Heart left ventricle (tissue), 16 donors: ENCODE measurements around the gene GNGT1. TPM values are rescaled to one million over a fixed set of nuclear protein-coding genes. Genes with fewer than 3 reads are reported as not detected.

Experiments
- ATAC-seq, 4 donors: fragments of 200-7000 bp; cut with Tn5 transposase; one replicate each; pipeline ENCODE4 v1.9.1; 2020 to 2022; ENCODE audit warnings: moderate library complexity in 4 of 4, mild to moderate bottlenecking in 3 of 4, moderate number of reproducible peaks in 1 of 4
- DNase-seq, 5 donors: peaks; one replicate each; pipeline ENCODE4 v3.0.0-alpha.2; 2020
- H3K27ac ChIP-seq, 12 donors: fragments of 200-600 bp; sonication (generic) in 4 of 12; one replicate each; pipeline versions ENCODE4 v1.5.0 to v1.8.0; 2016 to 2022; ENCODE audit warnings: mild to moderate bottlenecking in 2 of 12
- H3K27me3 ChIP-seq, 9 donors: fragments of 200-600 bp; sonication (generic) in 2 of 9; one replicate each; pipeline versions ENCODE4 v1.5.1 to v1.8.0; 2016 to 2022; ENCODE audit warnings: mild to moderate bottlenecking in 3 of 9
- H3K36me3 ChIP-seq, 9 donors: fragments of 200-600 bp; sonication (generic) in 2 of 9; one replicate each; pipeline versions ENCODE4 v1.5.0 to v1.8.0; 2018 to 2022; ENCODE audit warnings: mild to moderate bottlenecking in 2 of 9
- H3K4me1 ChIP-seq, 12 donors: fragments of 200-600 bp; sonication (generic) in 4 of 12; one replicate each; pipeline versions ENCODE4 v1.5.0 to v1.8.0; 2016 to 2022; ENCODE audit warnings: mild to moderate bottlenecking in 3 of 12
- H3K4me3 ChIP-seq, 12 donors: fragments of 200-600 bp; sonication (generic) in 4 of 12; one replicate each; pipeline versions ENCODE4 v1.5.0 to v1.8.0; 2017 to 2022; ENCODE audit warnings: mild to moderate bottlenecking in 9 of 12, moderate library complexity in 4 of 12
- H3K9me3 ChIP-seq, 12 donors: fragments of 200-600 bp; sonication (generic) in 4 of 12; one replicate each; pipeline versions ENCODE4 v1.5.0 to v1.8.0; 2016 to 2022; ENCODE audit warnings: mild to moderate bottlenecking in 1 of 12
- POLR2A ChIP-seq, 2 donors: fragments of 450-650 bp; IDR thresholded peaks; one replicate each; pipeline ENCODE4 v1.6.1; 2017; ENCODE audit warnings: antibody characterized with exemption in 2 of 2, mild to moderate bottlenecking in 2 of 2, moderate library complexity in 2 of 2
- WGBS, 4 donors: extraction: QIAGEN DNeasy Blood & Tissue Kit in 2 of 4; methylation state at CpG; one replicate each; pipeline versions ENCODE4 v1.1.5 to v1.1.7; 2013 to 2018; 5-methylcytosine and 5-hydroxymethylcytosine counted together
- intact Hi-C, 10 donors: fragments of 100-400 bp; cut with DNase I; formaldehyde crosslinking; loops; one replicate each; pipeline versions ENCODE4 v1.11.1 to v1.14.2; 2022
- polyA plus RNA-seq, 2 donors: library from polyadenylated mRNA; stranded (reverse); fragments of 200-250 nt; gene quantifications; one replicate each; pipeline ENCODE4 v1.2.3, GENCODE V29; 2013
- total RNA-seq, 9 donors: library from RNA; depleted of rRNA in 2 of 9; stranded (reverse); fragments of >200 nt in 2 of 9; fragmentation: NEBNext Ultra II Directional in 3 of 9; extraction: Animal tissue kit (Norgen Biotek cat#: 25700) in 3 of 9; gene quantifications; one replicate each; pipeline versions ENCODE4 v1.1.0 to v1.2.4, GENCODE V29; 2016 to 2023
- TF ChIP-seq, protein P1 (sequence below), 12 donors: fragments of 200-600 bp; sonication (generic) in 4 of 12; IDR thresholded peaks; one replicate each; pipeline versions ENCODE4 v1.5.0 to v1.8.0; 2018 to 2022; ENCODE audit warnings: antibody characterized with exemption in 12 of 12, mild to moderate bottlenecking in 5 of 12
- donor health status: ischemic (EF 13 %, LVEDD 7.1; RV severe dilation, severe dysfunction).
- donor health status: healthy with polysubstance abuse.
- donor health status: DM: no; HTN: yes; CAD: no.
- donor health status: DM: no; HTN: no; CAD: no.
- donor health status: ischemic (EF 25% LVEDD 6.9; RV normal size, moderate dysfunction).
- donor health status: ischemic (EF 25% LVEDD 5.7; RV mildly dilated, moderate dysfunction).
- donor health status: healthy.
- donor health status: DM: yes; HTN: yes; CAD: no.
- donor health status: ischemic (EF 35%, LVEDD 5.7; RV mildly dilated, moderate dysfunction).
- donor health status: nonischemic (EF 11% LVEDD 7.7; RV severe dilation, severe dysfunction).
- donor health status: DM: yes; HTN: yes; CAD: no.
- donor health status: PGD.
- donor health status: ischemic (EF 29% LVEDD 5.4; RV normal size, mild dysfunction).
- donor health status: nonischemic (EF 23%, LVEDD 6.1; RV moderate dilation, normal function).

GNGT1 gene
- total and polyA plus RNA-seq, 11 donors, result not detected

DNA sequence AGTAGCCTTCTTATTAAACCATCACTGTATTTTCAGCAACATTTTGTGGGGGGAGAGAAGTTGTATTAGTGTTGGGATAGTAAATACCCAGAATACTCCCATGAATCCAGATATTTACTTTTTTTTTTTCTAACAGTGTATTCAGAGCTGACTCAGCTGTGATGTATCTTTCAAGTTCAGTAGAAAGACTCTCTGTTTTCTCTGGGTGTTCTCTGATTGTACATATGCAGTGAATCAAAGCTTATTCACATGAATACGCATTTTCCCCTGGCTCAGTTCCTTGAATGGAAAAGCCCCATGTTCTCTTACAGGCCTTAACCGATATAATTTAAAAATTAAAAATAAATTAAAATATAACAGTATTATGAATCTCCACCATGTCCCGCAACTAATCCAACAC, 17.1 kb upstream of the GNGT1 start:
- 89 to 92% (median 91%) methylated on average over 3 of the region's 3 CpGs for WGBS, 4 donors
- H3K4me3 ChIP-seq, result peak overlapping the region in 7 of 12 donors; percentile 60 to 72 (median 62)

GRCh38 chr7:93890041-93890463, 16.3 kb upstream of the GNGT1 start:
- intact Hi-C loops, result loop anchor here in 1 of 10 donors (10.0 kb wide), 1 partner anchor 295 kb away; no protein-coding TSS in a partner anchor
- H3K27me3 ChIP-seq, result peaks cover 0 to 32% (median 9%) of the 10 kb centered on the region in 9 donors
- no peaks in the 10 kb centered on the region for H3K9me3 ChIP-seq
- WGBS, 4 donors, result 0 to 5% (median 2%) methylated on average over 9 to 28 of the region's 28 CpGs
- ATAC-seq (peak in 3 of 4 donors; percentile 29 to 55 (median 49)), DNase-seq (peak in 3 of 5 donors; percentile 14 to 51 (median 24))
- peak overlapping the region; percentile 50 to 72 (median 62) for H3K4me3 ChIP-seq
- H3K27ac ChIP-seq, result peak overlapping the region in 7 of 12 donors; percentile 14 to 67 (median 36)
- H3K4me1 ChIP-seq, result peaks cover 0 to 19% (median 5%) of the 10 kb centered on the region in 12 donors
- H3K36me3 ChIP-seq, result no peaks in the 10 kb centered on the region
- TF ChIP-seq POLR2A (IDR thresholded peaks at IDR 0.05), result no peak
- TF ChIP-seq, protein P1, sequence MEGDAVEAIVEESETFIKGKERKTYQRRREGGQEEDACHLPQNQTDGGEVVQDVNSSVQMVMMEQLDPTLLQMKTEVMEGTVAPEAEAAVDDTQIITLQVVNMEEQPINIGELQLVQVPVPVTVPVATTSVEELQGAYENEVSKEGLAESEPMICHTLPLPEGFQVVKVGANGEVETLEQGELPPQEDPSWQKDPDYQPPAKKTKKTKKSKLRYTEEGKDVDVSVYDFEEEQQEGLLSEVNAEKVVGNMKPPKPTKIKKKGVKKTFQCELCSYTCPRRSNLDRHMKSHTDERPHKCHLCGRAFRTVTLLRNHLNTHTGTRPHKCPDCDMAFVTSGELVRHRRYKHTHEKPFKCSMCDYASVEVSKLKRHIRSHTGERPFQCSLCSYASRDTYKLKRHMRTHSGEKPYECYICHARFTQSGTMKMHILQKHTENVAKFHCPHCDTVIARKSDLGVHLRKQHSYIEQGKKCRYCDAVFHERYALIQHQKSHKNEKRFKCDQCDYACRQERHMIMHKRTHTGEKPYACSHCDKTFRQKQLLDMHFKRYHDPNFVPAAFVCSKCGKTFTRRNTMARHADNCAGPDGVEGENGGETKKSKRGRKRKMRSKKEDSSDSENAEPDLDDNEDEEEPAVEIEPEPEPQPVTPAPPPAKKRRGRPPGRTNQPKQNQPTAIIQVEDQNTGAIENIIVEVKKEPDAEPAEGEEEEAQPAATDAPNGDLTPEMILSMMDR (IDR thresholded peaks at IDR 0.05), result no peak

More for the DNA sequence above, 17.1 kb upstream of the GNGT1 start:
- peaks cover 0 to 13% (median 1%) of the 10 kb centered on the region in 12 donors for H3K4me1 ChIP-seq
- H3K27me3 ChIP-seq, result peaks cover 0 to 32% (median 9%) of the 10 kb centered on the region in 9 donors
- ATAC-seq, result no peak
- TF ChIP-seq, protein P1 (IDR thresholded peaks at IDR 0.05), result no peak
- TF ChIP-seq POLR2A (IDR thresholded peaks at IDR 0.05), result no peak
- DNase-seq, result no peak
- H3K36me3 ChIP-seq, result no peaks in the 10 kb centered on the region
- no peak overlapping the region for H3K27ac ChIP-seq
- H3K9me3 ChIP-seq, result no peaks in the 10 kb centered on the region
- intact Hi-C loops, result no loop called here

- no peaks in the 10 kb centered on the region for H3K36me3 ChIP-seq
- DNase-seq (peak; percentile 25 to 59 (median 43)), ATAC-seq (peak in 3 of 4 donors; percentile 61 to 69 (median 65))
- intact Hi-C loops, result loop anchor here in 1 of 10 donors (10.0 kb wide), 1 partner anchor 294 kb away; no protein-coding TSS in a partner anchor
- WGBS, 4 donors, result 0 to 2% (median 1%) methylated on average over 27 to 49 of the region's 49 CpGs
- TF ChIP-seq POLR2A (IDR thresholded peaks at IDR 0.05), result peak in 1 of 2 donors; percentile 35
- TF ChIP-seq, protein P1 (IDR thresholded peaks at IDR 0.05), result peak in 1 of 12 donors; percentile 19
- peaks cover 0 to 32% (median 9%) of the 10 kb centered on the region in 9 donors for H3K27me3 ChIP-seq
- H3K27ac ChIP-seq, result peak within 1 kb of the TSS in 7 of 12 donors; percentile 14 to 67 (median 36)
- H3K4me1 ChIP-seq, result peaks cover 0 to 24% (median 8%) of the 10 kb centered on the region in 12 donors
- H3K4me3 ChIP-seq, result peak within 1 kb of the TSS; percentile 50 to 72 (median 62)
- no peaks in the 10 kb centered on the region for H3K9me3 ChIP-seq
These were observed 15.8 kb upstream of the GNGT1 start, which contains the start of gene TFPI2 for GRCh38 chr7:93890464-93891068. TFPI2 (minus strand) TSS chr7:93890753; CDS start chr7:93890678, 75 bp downstream.

DNA sequence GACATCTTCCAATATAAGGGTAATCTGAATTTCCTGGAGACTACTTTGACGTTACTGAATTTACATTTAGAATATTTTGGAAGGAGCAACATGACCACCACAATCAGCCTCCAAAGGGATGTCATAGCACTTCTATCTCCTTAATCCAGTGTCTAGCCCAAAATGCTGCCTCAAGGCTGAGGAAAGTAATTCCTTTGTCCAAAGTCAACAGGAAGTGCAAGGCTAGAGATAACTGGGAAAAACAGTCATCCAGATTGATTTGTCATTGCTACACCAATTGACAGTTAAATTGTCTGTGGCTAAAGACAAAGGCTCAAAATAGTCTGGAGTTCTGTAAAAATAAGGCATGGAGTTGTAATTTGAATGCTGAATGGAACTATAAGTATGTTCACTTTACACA, 11.9 kb upstream of the GNGT1 start:
- Histone ChIP-seq H3K4me1 (peaks cover 0 to 24% (median 8%) of the 10 kb centered on the region in 12 donors), H3K27me3 (peaks cover 0 to 23% (median 9%) of the 10 kb centered on the region in 9 donors), H3K36me3 (no peaks in the 10 kb centered on the region), H3K4me3 (no peak overlapping the region), H3K27ac (no peak overlapping the region), H3K9me3 (no peaks in the 10 kb centered on the region)
- ATAC-seq (peak in 2 of 4 donors; percentile 41 to 43), DNase-seq (no peak)
- intact Hi-C loops, result loop anchor here in 1 of 10 donors (10.0 kb wide), 1 partner anchor 290 kb away; no protein-coding TSS in a partner anchor
- WGBS, 4 donors, result 32 to 55% (median 43%) methylated on average over 1 of the region's 1 CpG
- TF ChIP-seq, protein P1 (IDR thresholded peaks at IDR 0.05), result no peak
- no peak for TF ChIP-seq POLR2A (IDR thresholded peaks at IDR 0.05)
